GM12891 (cell line): ENCODE results near the gene ZNF230.
A peak's percentile ranks its signal among the peaks of the same experiment; 100 is the strongest.

Source experiments
- DNase-seq: peaks from one replicate; pipeline ENCODE4 v3.0.0; 2011; ENCODE audit warnings: low spot score; ENCODE audit not compliant: insufficient read length
- FAIRE-seq: peaks from 2 replicates; lab custom pipeline; 2011; peaks lifted over from hg19 to GRCh38; lab: Jason Lieb, UNC
- PAX5 ChIP-seq: IDR thresholded peaks from 2 replicates; pipeline ENCODE4 v1.6.1; 2011; ENCODE audit warnings: low read length, moderate library complexity, mild to moderate bottlenecking; ENCODE audit not compliant: insufficient read depth, severe bottlenecking
- POLR2A ChIP-seq: IDR thresholded peaks from 2 replicates; pipeline ENCODE4 v1.6.1; 2011; ENCODE audit warnings: low read depth, low read length, control low read depth
- POLR2AphosphoS5 ChIP-seq: IDR thresholded peaks from 2 replicates; pipeline ENCODE4 v1.6.1; 2011; ENCODE audit warnings: low read depth, low read length, control low read depth
- POU2F2 ChIP-seq: IDR thresholded peaks from 2 replicates; pipeline ENCODE4 v1.6.1; 2011; ENCODE audit warnings: low read depth, mild to moderate bottlenecking, control low read depth, low read length, moderate library complexity
- SPI1 ChIP-seq: IDR thresholded peaks from 2 replicates; pipeline ENCODE4 v1.6.1; 2011; ENCODE audit warnings: low read depth, low read length, control low read depth
- TAF1 ChIP-seq: IDR thresholded peaks from 2 replicates; pipeline ENCODE4 v1.6.1; 2011; ENCODE audit warnings: low read depth, low read length, control low read depth

Gene ZNF230

GRCh38 chr19:44025217-44025936 is 22.6 kb downstream of the ZNF230 start, which contains the start of gene ZNF222:
TSS of gene ZNF222 (plus strand) at chr19:44025379. CDS start at chr19:44025437, 58 bp downstream.
- peak; percentile 55 for TF ChIP-seq SPI1
- TF ChIP-seq POLR2AphosphoS5, result no peak
- peak; percentile 21; the same call in 1 of the 2 replicates for TF ChIP-seq POLR2A
- DNase-seq, result peak; percentile 33
- peak; percentile 66 for FAIRE-seq

- FAIRE-seq (peak; percentile 28), DNase-seq (no peak)
- no peak for TF ChIP-seq TAF1
- TF ChIP-seq POU2F2, result no peak
- no peak for TF ChIP-seq SPI1
- no peak for TF ChIP-seq PAX5
- TF ChIP-seq POLR2A, result no peak
- no peak for TF ChIP-seq POLR2AphosphoS5
These were observed 23.9 kb downstream of the ZNF230 start for GRCh38 chr19:44026622-44027021.

GRCh38 chr19:44032001-44032610 is 29.3 kb downstream of the ZNF230 start:
- FAIRE-seq (no peak), DNase-seq (no peak)
- TF ChIP-seq PAX5 (no peak), POLR2A (no peak), TAF1 (no peak), POU2F2 (no peak), SPI1 (no peak), POLR2AphosphoS5 (no peak)

- TF ChIP-seq POLR2AphosphoS5 (no peak), PAX5 (no peak), SPI1 (no peak), POU2F2 (no peak)
- DNase-seq (no peak), FAIRE-seq (no peak)
These were observed 39.4 kb downstream of the ZNF230 start for GRCh38 chr19:44042147-44042546.

- DNase-seq, result no peak
- FAIRE-seq, result peak; percentile 92
- TF ChIP-seq POLR2AphosphoS5 (no peak), POLR2A (peak; percentile 51; the same call in 1 of the 2 replicates), PAX5 (no peak)
These were observed 48.2 kb downstream of the ZNF230 start for GRCh38 chr19:44050740-44051649.

- FAIRE-seq (no peak), DNase-seq (peak; percentile 48)
- 0 out of 2 replicates have a peak, but pooled peaks have one; percentile 11 for TF ChIP-seq SPI1
- no peak for TF ChIP-seq TAF1
These were observed 49.1 kb downstream of the ZNF230 start, which contains the start of gene ZNF223 for GRCh38 chr19:44051650-44052402. TSS of gene ZNF223 (plus strand) at chr19:44052036. CDS start at chr19:44055177, 3,141 bp downstream.

- TF ChIP-seq POLR2A, result no peak
- no peak for TF ChIP-seq TAF1
- no peak for TF ChIP-seq PAX5
- TF ChIP-seq SPI1, result no peak
- TF ChIP-seq POU2F2, result no peak
- TF ChIP-seq POLR2AphosphoS5, result no peak
- FAIRE-seq (no peak), DNase-seq (no peak)
These were observed 53.1 kb downstream of the ZNF230 start for GRCh38 chr19:44055870-44056269.

GRCh38 chr19:44059229-44059628 is 56.5 kb downstream of the ZNF230 start:
- DNase-seq (no peak), FAIRE-seq (peak; percentile 66)
- TF ChIP-seq TAF1, result no peak
- no peak for TF ChIP-seq SPI1
- no peak for TF ChIP-seq PAX5
- no peak for TF ChIP-seq POU2F2
- TF ChIP-seq POLR2A, result no peak
- no peak for TF ChIP-seq POLR2AphosphoS5
